GM21786 (cell line): ENCODE data around the gene TBX21.
"Not testable (repeated sequence)": the region's sequence is repeated elsewhere in the genome, so short reads cannot be mapped to it uniquely, and the experiment has no call there.

Experiments
- ATAC-seq: cut with Tn5 transposase; IDR thresholded peaks from one replicate; pipeline ENCODE4 v1.9.1; 2021; ENCODE audit not compliant: unreplicated experiment

TBX21 gene

DNA sequence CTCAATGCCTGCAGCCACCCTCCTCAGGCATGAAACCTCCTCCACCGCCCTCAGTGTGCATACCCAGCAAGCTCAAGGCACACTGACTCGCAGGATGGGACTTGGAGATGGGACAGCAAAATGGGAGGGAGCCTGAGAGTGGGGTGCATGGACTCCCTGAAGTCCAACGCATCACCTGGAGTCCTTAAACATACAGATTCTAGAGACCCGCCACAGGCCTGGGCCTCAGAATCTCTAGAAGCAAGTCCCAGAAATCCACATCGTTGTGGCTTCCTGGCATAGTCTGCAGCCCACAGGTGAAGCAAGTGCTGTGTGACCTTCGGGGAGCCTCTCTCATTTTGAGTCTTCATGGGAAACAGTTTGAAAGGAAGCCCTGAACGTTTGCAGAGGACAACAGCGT, 3.6 kb upstream of the TBX21 start:
- ATAC-seq = no peak

DNA sequence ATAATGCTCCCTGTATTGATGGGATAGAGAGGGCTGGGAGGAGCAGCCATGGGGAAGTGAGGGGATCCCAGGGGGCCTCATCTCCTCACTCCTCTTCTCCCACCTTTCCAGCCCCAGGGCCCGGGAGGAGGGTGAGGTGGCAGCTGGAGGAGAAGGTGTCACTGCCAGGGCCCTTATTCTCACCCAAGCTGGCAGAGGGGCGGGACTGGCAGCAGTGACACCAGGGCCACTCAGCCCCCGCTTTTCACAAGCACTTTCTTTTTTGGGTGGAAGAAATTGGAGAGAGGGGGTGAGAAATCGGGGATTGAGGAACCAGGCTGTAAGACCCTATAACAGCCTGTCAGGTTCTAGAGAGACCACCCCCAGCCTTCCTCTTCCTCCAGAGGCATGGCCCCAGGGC, 2.4 kb upstream of the TBX21 start:
- no peak for ATAC-seq

DNA sequence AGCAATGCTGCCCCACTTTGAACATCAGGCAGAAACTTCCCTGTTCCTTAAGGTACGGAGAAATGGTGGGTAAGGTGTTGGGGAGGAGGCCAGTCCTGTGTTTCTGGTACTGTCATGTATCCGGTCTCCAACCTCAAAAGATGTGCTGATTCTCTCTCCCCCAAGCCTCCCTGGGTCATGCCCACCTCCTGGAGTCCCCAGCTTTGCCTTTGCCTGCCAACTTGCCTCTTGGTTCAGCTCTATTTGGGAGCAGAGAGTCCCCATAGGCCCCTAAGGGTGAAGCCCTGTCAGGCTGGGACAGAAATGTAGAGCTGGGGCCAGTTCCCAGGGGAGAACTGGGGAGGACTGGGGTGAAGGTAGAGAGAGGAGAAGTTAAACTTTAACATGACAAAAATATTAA, 1.6 kb upstream of the TBX21 start:
- no peak for ATAC-seq

DNA sequence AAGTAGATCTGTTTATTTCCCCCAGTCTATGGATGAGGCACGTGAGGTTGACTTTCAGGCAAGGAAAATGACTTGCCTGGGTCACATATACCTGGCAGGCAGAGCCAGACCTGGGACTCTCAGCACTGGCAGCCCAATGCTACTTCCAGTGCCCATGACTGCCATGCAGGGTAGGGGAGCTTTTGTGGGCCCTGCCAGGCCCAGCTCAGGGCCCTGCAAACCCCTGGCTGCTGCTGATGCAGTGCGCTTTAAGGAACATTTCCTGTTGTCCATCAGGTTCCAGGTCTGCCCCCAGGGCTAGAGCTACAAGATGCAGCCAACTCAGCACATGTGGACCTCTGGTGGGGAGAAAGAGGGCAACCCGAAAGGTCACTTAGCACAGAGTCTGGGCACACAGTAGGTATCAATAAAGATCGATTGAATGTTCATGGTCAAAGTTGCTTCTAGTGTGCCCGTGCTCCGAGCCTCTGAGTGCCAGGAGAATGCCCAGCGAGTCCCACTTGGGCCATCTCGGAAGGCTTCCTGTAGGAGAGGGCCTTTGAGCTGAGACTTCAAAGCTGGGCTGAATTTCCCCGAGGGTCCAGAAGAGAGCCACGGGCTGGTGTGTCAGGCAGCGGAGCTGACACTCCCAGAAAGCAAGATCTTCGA, 513 bp upstream of the TBX21 start:
- ATAC-seq = no peak

- ATAC-seq = peak; percentile 17
Observed at GRCh38 chr17:47733674-47734410, 806 bp downstream of the TBX21 start.

- ATAC-seq = no peak
Observed at GRCh38 chr17:47735139-47735464, 2.1 kb downstream of the TBX21 start.

GRCh38 chr17:47735536-47736011, 2.5 kb downstream of the TBX21 start:
- peak; percentile 54 for ATAC-seq

DNA sequence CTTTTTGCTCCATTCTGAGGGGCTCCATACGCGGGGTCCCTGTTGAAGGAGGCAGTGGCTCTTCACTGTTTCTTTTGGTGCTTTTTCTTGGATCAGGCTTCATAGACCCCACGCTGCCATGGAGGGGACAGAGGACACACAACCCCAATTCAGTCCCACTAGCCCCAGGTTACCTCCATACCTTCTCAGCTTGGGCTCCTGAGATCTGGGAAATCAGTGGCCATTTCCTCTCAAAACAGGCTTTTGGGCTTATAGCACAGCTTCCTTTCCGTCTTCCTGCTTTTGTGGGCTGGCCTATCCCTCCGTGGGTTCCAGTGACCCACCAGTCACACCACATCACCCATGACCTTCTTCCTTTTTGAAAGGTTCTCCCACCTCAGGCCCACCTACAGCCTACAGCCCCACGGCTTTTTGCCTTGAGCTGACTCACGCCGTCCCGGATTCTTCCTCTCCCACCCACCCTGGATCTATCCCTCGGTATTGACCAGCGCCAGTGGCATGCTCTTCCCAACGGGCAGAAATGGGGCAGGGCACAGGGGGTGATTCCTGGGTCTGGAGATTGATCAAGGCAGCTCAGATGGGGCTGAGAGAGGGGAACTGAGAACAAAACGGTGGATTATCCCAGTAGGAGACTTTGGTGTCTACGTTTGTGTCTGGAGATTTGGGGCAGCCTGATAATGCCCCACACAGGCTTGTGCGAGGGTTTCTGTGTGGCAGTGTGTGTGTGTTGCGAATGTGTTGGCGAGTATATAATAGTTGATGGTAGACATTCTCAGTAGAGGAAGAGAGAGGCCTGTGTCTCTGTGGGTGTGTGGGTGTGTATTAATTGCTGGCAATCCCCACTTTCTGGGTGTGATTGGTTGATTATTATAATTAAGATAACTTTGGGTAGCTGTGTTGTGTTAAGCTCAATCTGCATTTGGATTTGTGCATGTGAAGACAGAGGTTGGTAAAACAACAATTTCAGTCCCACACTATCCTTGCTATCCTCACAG, 3.8 kb downstream of the TBX21 start:
- no peak for ATAC-seq

- no peak for ATAC-seq
Observed at GRCh38 chr17:47738178-47738577, 5.1 kb downstream of the TBX21 start.

- ATAC-seq = no peak
Observed at GRCh38 chr17:47739150-47739549, 6.1 kb downstream of the TBX21 start.

DNA sequence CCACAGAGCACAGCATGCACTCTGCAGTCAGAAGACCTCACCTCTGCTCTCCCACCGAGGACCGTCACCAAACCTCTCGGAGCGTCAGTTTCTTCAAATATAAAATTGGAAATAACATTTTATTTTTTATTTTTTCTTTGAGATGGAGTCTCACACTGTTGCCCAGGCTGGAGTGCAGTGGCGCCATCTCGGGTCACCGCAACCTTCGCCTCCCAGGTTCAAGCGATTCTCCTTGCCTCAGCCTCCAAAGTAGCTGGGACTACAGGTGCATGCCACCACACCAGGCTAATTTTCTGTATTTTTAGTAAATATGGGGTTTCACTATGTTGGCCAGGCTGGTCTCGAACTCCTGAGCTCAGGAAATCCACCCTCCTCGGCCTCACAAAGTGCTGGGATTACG, 6.9 kb downstream of the TBX21 start:
- ATAC-seq = not testable (repeated sequence)

DNA sequence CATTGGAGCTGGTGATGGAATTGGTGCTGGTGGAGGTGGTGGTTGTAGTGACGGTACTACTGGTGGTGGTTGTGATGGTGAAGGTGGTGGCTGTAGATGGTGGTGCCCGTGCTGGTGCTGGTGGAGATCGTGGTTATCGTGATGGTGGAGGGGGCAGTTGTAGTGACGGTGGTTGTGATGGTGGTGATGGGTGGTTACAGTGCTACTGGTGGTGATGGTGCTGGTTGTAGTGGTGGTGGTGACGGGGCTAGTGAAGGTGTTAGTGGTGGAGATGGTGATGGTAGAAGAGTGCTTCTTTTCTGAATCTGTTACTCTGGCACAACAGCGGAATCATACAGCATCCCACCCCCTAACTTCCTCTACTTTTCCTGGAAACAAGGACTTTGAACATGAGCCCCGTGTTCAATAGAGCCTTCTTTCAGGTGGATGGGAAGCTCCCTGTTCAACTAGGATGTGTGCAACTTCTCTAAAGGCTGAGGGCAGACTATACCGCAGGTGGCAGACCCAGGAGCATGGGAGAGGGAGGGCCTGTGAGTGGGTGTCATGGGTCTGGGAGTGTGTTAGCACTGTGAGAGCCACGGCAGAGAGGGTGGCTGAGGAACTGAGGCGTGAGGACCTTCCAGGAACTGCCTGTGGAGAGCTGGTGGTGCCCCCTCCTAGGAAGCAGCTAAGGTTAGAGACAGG, 8.2 kb downstream of the TBX21 start:
- ATAC-seq = no peak

DNA sequence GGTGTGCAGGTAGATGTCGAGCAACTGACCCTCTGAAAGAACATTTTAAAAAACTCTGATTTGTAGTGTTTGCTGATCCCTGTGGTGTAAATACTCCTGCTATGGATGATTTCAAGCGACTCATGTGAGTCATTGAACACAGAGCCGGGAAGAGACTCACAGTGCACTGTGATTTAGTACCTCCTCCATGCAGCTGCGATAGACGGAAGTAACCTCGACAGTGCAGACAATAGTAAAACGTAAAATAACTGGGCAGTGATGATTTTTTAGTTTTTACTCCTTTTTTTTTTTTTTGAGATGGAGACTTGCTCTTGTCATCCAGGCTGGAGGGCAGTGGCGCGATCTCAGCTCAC, 8.7 kb downstream of the TBX21 start:
- no peak for ATAC-seq

GRCh38 chr17:47742319-47743181, 9.5 kb downstream of the TBX21 start:
- ATAC-seq = no peak

DNA sequence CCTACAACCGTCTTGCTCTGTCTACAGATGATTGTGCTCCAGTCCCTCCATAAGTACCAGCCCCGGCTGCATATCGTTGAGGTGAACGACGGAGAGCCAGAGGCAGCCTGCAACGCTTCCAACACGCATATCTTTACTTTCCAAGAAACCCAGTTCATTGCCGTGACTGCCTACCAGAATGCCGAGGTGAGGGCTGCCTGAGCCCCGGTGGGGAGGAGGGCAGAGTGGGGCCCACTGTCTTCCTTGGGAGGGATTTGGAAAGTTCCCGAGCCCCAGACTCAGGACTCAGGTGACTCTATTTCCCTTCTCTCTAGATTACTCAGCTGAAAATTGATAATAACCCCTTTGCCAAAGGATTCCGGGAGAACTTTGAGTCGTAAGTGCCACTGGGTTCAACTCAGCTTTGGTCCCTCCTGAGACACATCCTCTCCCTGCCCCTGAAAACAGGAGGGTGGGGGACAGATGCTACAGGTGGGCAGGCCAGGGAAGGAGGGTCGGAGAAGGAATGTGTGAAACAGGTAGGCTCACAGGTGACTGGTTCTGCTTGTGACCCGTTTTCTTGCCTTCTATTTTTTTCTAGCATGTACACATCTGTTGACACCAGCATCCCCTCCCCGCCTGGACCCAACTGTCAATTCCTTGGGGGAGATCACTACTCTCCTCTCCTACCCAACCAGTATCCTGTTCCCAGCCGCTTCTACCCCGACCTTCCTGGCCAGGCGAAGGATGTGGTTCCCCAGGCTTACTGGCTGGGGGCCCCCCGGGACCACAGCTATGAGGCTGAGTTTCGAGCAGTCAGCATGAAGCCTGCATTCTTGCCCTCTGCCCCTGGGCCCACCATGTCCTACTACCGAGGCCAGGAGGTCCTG, 11.4 kb downstream of the TBX21 start:
- no peak for ATAC-seq

DNA sequence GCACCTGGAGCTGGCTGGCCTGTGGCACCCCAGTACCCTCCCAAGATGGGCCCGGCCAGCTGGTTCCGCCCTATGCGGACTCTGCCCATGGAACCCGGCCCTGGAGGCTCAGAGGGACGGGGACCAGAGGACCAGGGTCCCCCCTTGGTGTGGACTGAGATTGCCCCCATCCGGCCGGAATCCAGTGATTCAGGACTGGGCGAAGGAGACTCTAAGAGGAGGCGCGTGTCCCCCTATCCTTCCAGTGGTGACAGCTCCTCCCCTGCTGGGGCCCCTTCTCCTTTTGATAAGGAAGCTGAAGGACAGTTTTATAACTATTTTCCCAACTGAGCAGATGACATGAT, 12.0 kb downstream of the TBX21 start:
- ATAC-seq = no peak

GRCh38 chr17:47751471-47751870, 18.4 kb downstream of the TBX21 start:
- no peak for ATAC-seq

DNA sequence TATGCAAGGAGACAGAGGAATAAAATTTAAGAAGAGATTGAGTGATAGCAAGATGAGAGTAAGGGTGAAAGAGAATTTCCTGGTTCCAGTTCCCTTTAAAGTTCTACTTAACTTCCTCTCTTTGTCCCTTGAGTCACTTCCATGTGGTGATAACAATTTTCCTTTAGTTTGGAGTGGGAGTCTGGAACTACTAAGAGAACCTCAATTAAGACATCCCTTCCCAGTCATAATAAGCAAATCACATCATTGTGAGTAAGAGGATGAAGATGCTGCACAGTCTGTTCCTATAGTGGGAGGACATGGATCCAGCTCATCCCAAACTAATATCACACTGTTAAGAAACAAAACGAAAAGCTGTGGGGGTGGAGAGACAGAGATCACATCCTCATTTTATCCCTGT, 24.4 kb downstream of the TBX21 start:
- ATAC-seq = no peak

DNA sequence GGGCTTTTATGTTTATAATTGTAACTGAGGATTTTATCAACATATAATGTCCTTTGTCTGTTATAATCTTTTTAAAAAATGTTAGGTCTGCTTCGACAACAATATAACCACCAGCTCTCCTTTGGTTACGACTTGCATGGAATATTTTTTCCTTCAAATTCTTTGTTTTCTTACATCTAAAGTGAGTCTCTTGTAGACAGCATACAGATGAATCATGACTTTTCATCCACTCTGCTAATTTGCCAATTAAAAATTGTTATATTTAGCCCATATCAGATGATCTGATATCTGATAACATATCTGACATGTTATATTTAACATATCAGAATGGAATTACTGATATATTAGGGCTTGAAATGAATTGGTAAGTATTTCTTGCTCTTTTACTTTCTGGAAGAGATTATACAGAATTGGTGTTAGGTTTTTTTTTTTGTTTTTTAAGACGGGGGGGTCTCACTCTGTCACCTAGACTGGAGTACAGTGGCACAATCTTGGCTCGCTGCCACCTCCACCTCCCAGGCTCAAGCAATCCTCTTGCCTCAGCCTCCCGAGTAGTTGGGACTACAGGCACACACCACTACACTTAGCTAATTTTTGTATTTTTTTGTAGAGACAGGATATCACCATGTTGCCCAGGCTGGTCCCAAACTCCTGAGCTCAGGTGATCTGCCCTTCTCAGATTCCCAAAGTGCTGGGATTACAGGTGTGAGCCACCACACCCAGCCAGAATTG, 27.5 kb downstream of the TBX21 start:
- ATAC-seq = no peak
